ENCODE measurements around the gene PDS5A. TPM values are rescaled to one million over a fixed set of nuclear protein-coding genes. Genes with fewer than 3 reads are reported as not detected.

PDS5A gene
- total RNA-seq (2022; extraction: Qiagen RNA extraction; ENCODE audit: low read depth): 18.8 to 32.0 TPM (median 26.8 TPM) in 5 replicates

DNA sequence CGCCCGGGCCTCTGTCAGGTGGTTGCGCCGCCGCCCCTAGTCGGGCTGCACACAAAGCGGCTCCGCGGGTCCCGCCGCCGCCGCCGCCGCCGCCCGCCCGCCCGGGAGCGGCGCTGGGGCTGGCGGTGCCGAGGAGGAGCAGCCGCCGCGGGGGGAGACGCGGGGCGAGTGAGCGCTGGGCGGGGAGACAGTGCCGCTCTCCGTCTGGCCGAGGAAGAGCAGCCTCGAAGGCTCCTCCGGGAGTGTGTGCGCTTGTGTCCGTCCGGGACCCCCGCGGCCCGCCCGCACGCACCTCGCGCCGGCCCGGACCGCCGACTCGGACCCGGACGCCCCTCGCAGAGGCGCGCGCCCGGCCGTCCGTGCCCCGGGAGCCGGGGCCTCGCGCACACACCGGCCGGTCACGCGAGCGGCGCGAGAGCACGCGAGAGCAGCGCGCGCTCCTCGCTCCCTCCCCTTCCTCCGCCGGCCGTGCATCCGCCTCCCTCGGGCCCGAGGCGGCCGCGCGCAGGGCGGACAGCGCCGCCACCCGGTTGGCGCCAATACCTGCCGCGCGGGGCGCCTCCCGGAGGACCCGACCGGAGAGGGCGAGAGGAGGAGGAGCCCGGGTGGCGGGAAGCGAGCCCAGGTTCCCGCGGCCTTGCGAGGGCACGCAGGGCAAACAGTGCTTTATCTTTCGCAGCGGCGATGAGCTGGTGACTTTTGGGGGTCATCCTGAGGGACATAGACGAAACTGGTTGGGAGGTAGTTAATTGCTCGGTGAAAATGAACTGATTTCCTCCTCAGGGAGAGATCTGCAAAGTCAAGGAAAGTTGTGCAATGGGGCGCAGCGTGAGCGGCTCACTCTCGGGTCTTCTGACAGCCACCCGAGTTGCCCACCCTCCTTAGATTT is at the start of gene PDS5A:
Gene PDS5A (minus strand): TSS at position 423 of the 889 bp plus-strand sequence. CDS start 1,334 bp downstream, outside the sequence.

Other genes starting within 250 kb of the PDS5A start
- gene N4BP2, start 78.9 kb upstream of the PDS5A start, total RNA-seq (2022; extraction: Qiagen RNA extraction; ENCODE audit: low read depth): 1.2 to 3.3 TPM (median 3.2 TPM) in 5 replicates
- gene RHOH, start 219.1 kb upstream of the PDS5A start, total RNA-seq (2022; extraction: Qiagen RNA extraction; ENCODE audit: low read depth): 0.15 to 0.23 TPM (median 0.19 TPM) in 4 of 5 replicates, not detected in the other

Data from A549 treated with ZK216348 at 1 μM for 4 hours (cell line).